ENCODE results near the gene CDC25C.
A peak's percentile ranks its signal among the peaks of the same experiment; 100 is the strongest.

DNA sequence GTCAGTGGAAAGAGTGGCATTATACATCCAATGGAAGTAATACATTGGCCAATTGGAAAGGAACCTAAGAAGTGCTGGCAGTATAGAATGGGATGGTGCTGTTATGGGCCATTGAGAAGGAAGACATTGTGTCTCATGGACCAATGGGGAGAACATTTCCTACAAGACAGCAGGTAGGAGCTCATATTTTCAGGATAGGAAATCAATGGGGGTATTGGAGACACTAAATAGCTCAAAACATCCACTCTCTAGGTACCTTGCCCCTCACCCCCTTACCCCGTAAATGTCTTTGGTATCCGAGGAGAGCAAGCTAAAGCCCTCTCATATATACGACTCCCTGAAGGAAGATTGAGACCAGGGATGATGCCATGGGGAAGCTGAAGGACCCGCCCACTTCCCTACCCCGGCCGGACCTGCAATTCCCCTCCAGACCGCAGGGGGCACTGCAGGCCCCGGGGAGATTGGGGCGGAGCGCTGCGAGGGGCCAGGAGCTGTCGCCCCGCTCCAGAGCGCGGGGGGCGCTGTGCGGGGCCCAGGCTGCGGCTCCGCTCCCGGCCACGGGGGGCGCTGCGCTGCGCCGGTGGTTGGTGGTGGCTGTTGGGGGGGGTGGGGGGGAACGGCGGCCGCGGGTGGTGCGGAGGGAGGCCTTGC, 20.6 kb upstream of the CDC25C start, which contains the start of gene KDM3B:
- peak in 2 of 4 donors; percentile 29 to 35 for TF ChIP-seq POLR2AphosphoS5 (IDR thresholded peaks at IDR 0.05)
- TF ChIP-seq CTCF (IDR thresholded peaks at IDR 0.05), result peak; percentile 97 to 100 (median 99)
- TF ChIP-seq POLR2A (IDR thresholded peaks at IDR 0.05), result no peak
- no peak for TF ChIP-seq EP300 (IDR thresholded peaks at IDR 0.05)

Data from sigmoid colon (tissue), 4 donors.